ENCODE results near the gene ROMO1. TPM values are rescaled to one million over a fixed set of nuclear protein-coding genes. Genes with fewer than 3 reads are reported as not detected.

The ROMO1 gene
- total RNA-seq, 1 donor from 2014 or later = 110 TPM

- TF ChIP-seq CTCF (IDR thresholded peaks at IDR 0.05) = no peak
- no peaks in the 10 kb centered on the region for H3K9me3 Mint-ChIP-seq (ENCODE audit: unreplicated experiment)
- peaks cover 34% of the 10 kb centered on the region for H3K36me3 Mint-ChIP-seq (ENCODE audit: unreplicated experiment)
- no peak for DNase-seq (ENCODE audit: extremely low spot score, unreplicated experiment)
- H3K4me1 Mint-ChIP-seq (ENCODE audit: unreplicated experiment) = peaks cover 32% of the 10 kb centered on the region
- H3K27me3 Mint-ChIP-seq (ENCODE audit: unreplicated experiment) = no peaks in the 10 kb centered on the region
- peak overlapping the region; percentile 96 for H3K27ac Mint-ChIP-seq (ENCODE audit: unreplicated experiment)
- H3K4me3 Mint-ChIP-seq (ENCODE audit: unreplicated experiment) = peak overlapping the region; percentile 90
Observed at GRCh38 chr20:35699957-35700624, 886 bp downstream of the ROMO1 start.

GRCh38 chr20:35700625-35701148 is 1.5 kb downstream of the ROMO1 start:
- H3K4me3 Mint-ChIP-seq (ENCODE audit: unreplicated experiment) = peak overlapping the region; percentile 90
- H3K4me1 Mint-ChIP-seq (ENCODE audit: unreplicated experiment) = peaks cover 32% of the 10 kb centered on the region
- H3K36me3 Mint-ChIP-seq (ENCODE audit: unreplicated experiment) = peaks cover 32% of the 10 kb centered on the region
- peak; percentile 53 for DNase-seq (ENCODE audit: extremely low spot score, unreplicated experiment)
- no peaks in the 10 kb centered on the region for H3K27me3 Mint-ChIP-seq (ENCODE audit: unreplicated experiment)
- TF ChIP-seq CTCF (IDR thresholded peaks at IDR 0.05) = no peak
- peak overlapping the region; percentile 96 for H3K27ac Mint-ChIP-seq (ENCODE audit: unreplicated experiment)
- H3K9me3 Mint-ChIP-seq (ENCODE audit: unreplicated experiment) = no peaks in the 10 kb centered on the region

- Mint-ChIP-seq H3K27me3 (ENCODE audit: unreplicated experiment) (no peaks in the 10 kb centered on the region), H3K9me3 (ENCODE audit: unreplicated experiment) (no peaks in the 10 kb centered on the region), H3K36me3 (ENCODE audit: unreplicated experiment) (peaks cover 38% of the 10 kb centered on the region), H3K4me1 (ENCODE audit: unreplicated experiment) (peaks cover 31% of the 10 kb centered on the region), H3K27ac (ENCODE audit: unreplicated experiment) (peak overlapping the region; percentile 14), H3K4me3 (ENCODE audit: unreplicated experiment) (no peak overlapping the region)
- DNase-seq (ENCODE audit: extremely low spot score, unreplicated experiment) = peak; percentile 53
- no peak for TF ChIP-seq CTCF (IDR thresholded peaks at IDR 0.05)
Observed at GRCh38 chr20:35702051-35702823, 3.0 kb downstream of the ROMO1 start.

- no peak for TF ChIP-seq CTCF (IDR thresholded peaks at IDR 0.05)
- Mint-ChIP-seq H3K9me3 (ENCODE audit: unreplicated experiment) (no peaks in the 10 kb centered on the region), H3K4me1 (ENCODE audit: unreplicated experiment) (peaks cover 23% of the 10 kb centered on the region), H3K27me3 (ENCODE audit: unreplicated experiment) (no peaks in the 10 kb centered on the region), H3K36me3 (ENCODE audit: unreplicated experiment) (peaks cover 42% of the 10 kb centered on the region), H3K27ac (ENCODE audit: unreplicated experiment) (peak overlapping the region; percentile 1), H3K4me3 (ENCODE audit: unreplicated experiment) (no peak overlapping the region)
- DNase-seq (ENCODE audit: extremely low spot score, unreplicated experiment) = no peak
Observed at GRCh38 chr20:35702824-35703695, 3.9 kb downstream of the ROMO1 start.

Measured in osteocyte (in vitro differentiated cells).